Measurements from ENCODE around the gene GPR17.

Gene GPR17

GRCh38 chr2:127649100-127649611 is 3.2 kb downstream of the GPR17 start:
- no peak for TF ChIP-seq CTCF (IDR thresholded peaks at IDR 0.05)

- peak; percentile 65 for TF ChIP-seq CTCF (IDR thresholded peaks at IDR 0.05)
Measured at GRCh38 chr2:127649684-127650040, 3.7 kb downstream of the GPR17 start.

- peak; percentile 37; the same call in 1 of the 2 replicates for TF ChIP-seq CTCF (IDR thresholded peaks at IDR 0.05)
Measured at GRCh38 chr2:127650041-127650784, 4.3 kb downstream of the GPR17 start.

- no peak for TF ChIP-seq CTCF (IDR thresholded peaks at IDR 0.05)
Measured at GRCh38 chr2:127650785-127651380, 4.9 kb downstream of the GPR17 start.

GRCh38 chr2:127651381-127651809 is 5.4 kb downstream of the GPR17 start:
- no peak for TF ChIP-seq CTCF (IDR thresholded peaks at IDR 0.05)

GRCh38 chr2:127651971-127652550 is 6.1 kb downstream of the GPR17 start:
- no peak for TF ChIP-seq CTCF (IDR thresholded peaks at IDR 0.05)

- TF ChIP-seq CTCF (IDR thresholded peaks at IDR 0.05) = no peak
Measured at GRCh38 chr2:127652786-127653357, 6.9 kb downstream of the GPR17 start.

Measured in LNCAP (cell line).